WTC11 (cell line): ENCODE data around the gene NSF. TPM values are rescaled to one million over a fixed set of nuclear protein-coding genes. Genes with fewer than 3 reads are reported as not detected.

Experiments
- ATAC-seq: fragments of 200-7000 bp; cut with Tn5 transposase; 2 replicates; pipeline ENCODE4 v1.10.0; 2021; ENCODE audit warnings: mild to moderate bottlenecking, moderate library complexity
- CTCF ChIA-PET: fragments of 300-600 bp; sonication (Branson Sonifier 250); formaldehyde crosslinking; loops from one replicate; lab custom pipeline; 2021; ENCODE audit warnings: antibody characterized with exemption; lab: Charles Lee
- POLR2A ChIA-PET: fragments of 350-600 bp; sonication (Branson Sonifier 250); formaldehyde crosslinking; loops from one replicate; lab custom pipeline; 2021; ENCODE audit warnings: antibody characterized with exemption; lab: Charles Lee
- DNase-seq: peaks from one replicate; pipeline ENCODE4 v3.0.0; 2021; ENCODE audit warnings: low spot score
- H3K27ac Mint-ChIP-seq: 2 replicates; pipeline ENCODE4 v1.8.0; 2021; ENCODE audit warnings: mixed read lengths
- H3K27me3 Mint-ChIP-seq: 2 replicates; pipeline ENCODE4 v1.8.0; 2021; ENCODE audit warnings: low read depth, mild to moderate bottlenecking, moderate library complexity, mixed read lengths
- H3K36me3 Mint-ChIP-seq: 2 replicates; pipeline ENCODE4 v1.8.0; 2021; ENCODE audit warnings: mixed read lengths
- H3K4me1 Mint-ChIP-seq: 2 replicates; pipeline ENCODE4 v1.8.0; 2022; ENCODE audit warnings: mixed read lengths
- H3K4me3 Mint-ChIP-seq: 2 replicates; pipeline ENCODE4 v1.8.0; 2021; ENCODE audit warnings: mild to moderate bottlenecking, moderate library complexity, mixed read lengths
- H3K9me3 Mint-ChIP-seq: 2 replicates; pipeline ENCODE4 v1.8.0; 2021; ENCODE audit warnings: mixed read lengths
- CREM ChIP-seq: sonication (generic); formaldehyde crosslinking; IDR thresholded peaks from 2 replicates; pipeline ENCODE4 v1.8.1; 2022; ENCODE audit warnings: mild to moderate bottlenecking, missing genetic modification reagents, moderate library complexity
- ETV6 ChIP-seq: sonication (generic); formaldehyde crosslinking; IDR thresholded peaks from 2 replicates; pipeline ENCODE4 v1.8.1; 2022; ENCODE audit warnings: mild to moderate bottlenecking, missing genetic modification reagents
- JUN ChIP-seq: sonication (generic); formaldehyde crosslinking; IDR thresholded peaks from 2 replicates; pipeline ENCODE4 v1.8.0; 2023; ENCODE audit warnings: mild to moderate bottlenecking, missing genetic modification reagents
- MYBL2 ChIP-seq: sonication (generic); formaldehyde crosslinking; IDR thresholded peaks from 2 replicates; pipeline ENCODE4 v1.8.1; 2023; ENCODE audit warnings: mild to moderate bottlenecking, moderate library complexity, missing genetic modification reagents
- NR2C2 ChIP-seq: sonication (generic); formaldehyde crosslinking; IDR thresholded peaks from 2 replicates; pipeline ENCODE4 v1.8.0; 2022; ENCODE audit warnings: mild to moderate bottlenecking, missing genetic modification reagents
- SP1 ChIP-seq: sonication (generic); formaldehyde crosslinking; conservative IDR thresholded peaks from 2 replicates; pipeline ENCODE4 v1.8.1; 2022; ENCODE audit warnings: missing genetic modification reagents
- TEAD1 ChIP-seq: sonication (generic); formaldehyde crosslinking; IDR thresholded peaks from 2 replicates; pipeline ENCODE4 v1.8.0; 2022; ENCODE audit warnings: mild to moderate bottlenecking, missing genetic modification reagents
- ZNF138 ChIP-seq: sonication (generic); formaldehyde crosslinking; conservative IDR thresholded peaks from 2 replicates; pipeline ENCODE4 v1.8.1; 2022; ENCODE audit warnings: mild to moderate bottlenecking, moderate library complexity, missing genetic modification reagents
- ZNF232 ChIP-seq: sonication (generic); formaldehyde crosslinking; IDR thresholded peaks from 2 replicates; pipeline ENCODE4 v1.8.0; 2022; ENCODE audit warnings: mild to moderate bottlenecking, missing genetic modification reagents
- total RNA-seq: library from RNA; stranded (reverse); gene quantifications from 3 replicates; pipeline ENCODE4 v1.2.3, GENCODE V29; 2021
- TF ChIP-seq, protein P1 (sequence below): sonication (generic); formaldehyde crosslinking; IDR thresholded peaks from 2 replicates; pipeline ENCODE4 v1.8.0; 2022; ENCODE audit warnings: mild to moderate bottlenecking, missing genetic modification reagents
- TF ChIP-seq, protein P2 (sequence below): fragments of 250-450 bp; sonication (Bioruptor Pico); IDR thresholded peaks from 2 replicates; pipeline ENCODE4 v1.9.0; 2021; ENCODE audit warnings: mild to moderate bottlenecking
- TF ChIP-seq, protein P3 (sequence below): fragments of 250-450 bp; sonication (Bioruptor Pico); IDR thresholded peaks from 2 replicates; pipeline ENCODE4 v1.9.0; 2021; ENCODE audit warnings: moderate library complexity, mild to moderate bottlenecking, inconsistent platforms, borderline replicate concordance
- TF ChIP-seq, protein P4 (sequence below): sonication (generic); formaldehyde crosslinking; IDR thresholded peaks from 2 replicates; pipeline ENCODE4 v1.8.0; 2023; ENCODE audit warnings: missing genetic modification reagents, mild to moderate bottlenecking, borderline replicate concordance

The NSF gene
- total RNA-seq, 1 experiment from 2014 or later: 23.0 TPM

DNA sequence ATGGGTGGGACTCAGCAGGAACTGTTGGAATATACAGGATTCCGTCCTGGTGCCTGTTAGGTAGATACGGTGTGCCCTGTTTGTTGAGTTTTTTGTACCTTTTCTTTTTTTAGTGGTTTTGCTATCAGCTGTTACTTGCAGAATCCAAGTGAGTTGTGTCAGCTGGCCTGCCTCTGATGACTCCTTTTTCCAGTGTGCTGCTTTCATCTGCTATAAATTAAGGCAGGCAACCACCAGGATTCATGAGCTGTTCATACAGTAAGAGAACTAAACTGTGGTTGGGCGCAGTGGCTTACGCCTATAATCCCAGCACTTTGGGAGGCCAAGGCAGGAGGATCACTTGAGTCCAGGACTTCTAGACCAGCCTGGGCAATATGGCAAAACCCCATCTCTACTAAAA lies 148.1 kb downstream of the NSF start:
- Mint-ChIP-seq H3K27me3 (no peaks in the 10 kb centered on the region), H3K9me3 (no peaks in the 10 kb centered on the region), H3K27ac (no peak overlapping the region), H3K36me3 (no peaks in the 10 kb centered on the region), H3K4me1 (peaks cover 17% of the 10 kb centered on the region), H3K4me3 (no peak overlapping the region)
- ChIA-PET CTCF (no interaction called here), POLR2A (no interaction called here)
- ATAC-seq (no peak), DNase-seq (no peak)
- TF ChIP-seq, protein P1, sequence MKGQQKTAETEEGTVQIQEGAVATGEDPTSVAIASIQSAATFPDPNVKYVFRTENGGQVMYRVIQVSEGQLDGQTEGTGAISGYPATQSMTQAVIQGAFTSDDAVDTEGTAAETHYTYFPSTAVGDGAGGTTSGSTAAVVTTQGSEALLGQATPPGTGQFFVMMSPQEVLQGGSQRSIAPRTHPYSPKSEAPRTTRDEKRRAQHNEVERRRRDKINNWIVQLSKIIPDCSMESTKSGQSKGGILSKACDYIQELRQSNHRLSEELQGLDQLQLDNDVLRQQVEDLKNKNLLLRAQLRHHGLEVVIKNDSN: no peak
- no peak for TF ChIP-seq TEAD1 (CRISPR knock-in tag)
- no peak for TF ChIP-seq ETV6 (CRISPR knock-in tag)
- TF ChIP-seq, protein P2, sequence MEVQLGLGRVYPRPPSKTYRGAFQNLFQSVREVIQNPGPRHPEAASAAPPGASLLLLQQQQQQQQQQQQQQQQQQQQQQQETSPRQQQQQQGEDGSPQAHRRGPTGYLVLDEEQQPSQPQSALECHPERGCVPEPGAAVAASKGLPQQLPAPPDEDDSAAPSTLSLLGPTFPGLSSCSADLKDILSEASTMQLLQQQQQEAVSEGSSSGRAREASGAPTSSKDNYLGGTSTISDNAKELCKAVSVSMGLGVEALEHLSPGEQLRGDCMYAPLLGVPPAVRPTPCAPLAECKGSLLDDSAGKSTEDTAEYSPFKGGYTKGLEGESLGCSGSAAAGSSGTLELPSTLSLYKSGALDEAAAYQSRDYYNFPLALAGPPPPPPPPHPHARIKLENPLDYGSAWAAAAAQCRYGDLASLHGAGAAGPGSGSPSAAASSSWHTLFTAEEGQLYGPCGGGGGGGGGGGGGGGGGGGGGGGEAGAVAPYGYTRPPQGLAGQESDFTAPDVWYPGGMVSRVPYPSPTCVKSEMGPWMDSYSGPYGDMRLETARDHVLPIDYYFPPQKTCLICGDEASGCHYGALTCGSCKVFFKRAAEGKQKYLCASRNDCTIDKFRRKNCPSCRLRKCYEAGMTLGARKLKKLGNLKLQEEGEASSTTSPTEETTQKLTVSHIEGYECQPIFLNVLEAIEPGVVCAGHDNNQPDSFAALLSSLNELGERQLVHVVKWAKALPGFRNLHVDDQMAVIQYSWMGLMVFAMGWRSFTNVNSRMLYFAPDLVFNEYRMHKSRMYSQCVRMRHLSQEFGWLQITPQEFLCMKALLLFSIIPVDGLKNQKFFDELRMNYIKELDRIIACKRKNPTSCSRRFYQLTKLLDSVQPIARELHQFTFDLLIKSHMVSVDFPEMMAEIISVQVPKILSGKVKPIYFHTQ (CRISPR knock-in tag): no peak
- TF ChIP-seq, protein P3, sequence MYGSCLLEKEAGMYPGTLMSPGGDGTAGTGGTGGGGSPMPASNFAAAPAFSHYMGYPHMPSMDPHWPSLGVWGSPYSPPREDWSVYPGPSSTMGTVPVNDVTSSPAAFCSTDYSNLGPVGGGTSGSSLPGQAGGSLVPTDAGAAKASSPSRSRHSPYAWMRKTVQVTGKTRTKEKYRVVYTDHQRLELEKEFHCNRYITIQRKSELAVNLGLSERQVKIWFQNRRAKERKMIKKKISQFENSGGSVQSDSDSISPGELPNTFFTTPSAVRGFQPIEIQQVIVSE (CRISPR knock-in tag): no peak
- no peak for TF ChIP-seq JUN (CRISPR knock-in tag)
- TF ChIP-seq SP1 (CRISPR knock-in tag): no peak
- TF ChIP-seq CREM (CRISPR knock-in tag): no peak
- no peak for TF ChIP-seq ZNF138 (CRISPR knock-in tag)
- TF ChIP-seq, protein P4, sequence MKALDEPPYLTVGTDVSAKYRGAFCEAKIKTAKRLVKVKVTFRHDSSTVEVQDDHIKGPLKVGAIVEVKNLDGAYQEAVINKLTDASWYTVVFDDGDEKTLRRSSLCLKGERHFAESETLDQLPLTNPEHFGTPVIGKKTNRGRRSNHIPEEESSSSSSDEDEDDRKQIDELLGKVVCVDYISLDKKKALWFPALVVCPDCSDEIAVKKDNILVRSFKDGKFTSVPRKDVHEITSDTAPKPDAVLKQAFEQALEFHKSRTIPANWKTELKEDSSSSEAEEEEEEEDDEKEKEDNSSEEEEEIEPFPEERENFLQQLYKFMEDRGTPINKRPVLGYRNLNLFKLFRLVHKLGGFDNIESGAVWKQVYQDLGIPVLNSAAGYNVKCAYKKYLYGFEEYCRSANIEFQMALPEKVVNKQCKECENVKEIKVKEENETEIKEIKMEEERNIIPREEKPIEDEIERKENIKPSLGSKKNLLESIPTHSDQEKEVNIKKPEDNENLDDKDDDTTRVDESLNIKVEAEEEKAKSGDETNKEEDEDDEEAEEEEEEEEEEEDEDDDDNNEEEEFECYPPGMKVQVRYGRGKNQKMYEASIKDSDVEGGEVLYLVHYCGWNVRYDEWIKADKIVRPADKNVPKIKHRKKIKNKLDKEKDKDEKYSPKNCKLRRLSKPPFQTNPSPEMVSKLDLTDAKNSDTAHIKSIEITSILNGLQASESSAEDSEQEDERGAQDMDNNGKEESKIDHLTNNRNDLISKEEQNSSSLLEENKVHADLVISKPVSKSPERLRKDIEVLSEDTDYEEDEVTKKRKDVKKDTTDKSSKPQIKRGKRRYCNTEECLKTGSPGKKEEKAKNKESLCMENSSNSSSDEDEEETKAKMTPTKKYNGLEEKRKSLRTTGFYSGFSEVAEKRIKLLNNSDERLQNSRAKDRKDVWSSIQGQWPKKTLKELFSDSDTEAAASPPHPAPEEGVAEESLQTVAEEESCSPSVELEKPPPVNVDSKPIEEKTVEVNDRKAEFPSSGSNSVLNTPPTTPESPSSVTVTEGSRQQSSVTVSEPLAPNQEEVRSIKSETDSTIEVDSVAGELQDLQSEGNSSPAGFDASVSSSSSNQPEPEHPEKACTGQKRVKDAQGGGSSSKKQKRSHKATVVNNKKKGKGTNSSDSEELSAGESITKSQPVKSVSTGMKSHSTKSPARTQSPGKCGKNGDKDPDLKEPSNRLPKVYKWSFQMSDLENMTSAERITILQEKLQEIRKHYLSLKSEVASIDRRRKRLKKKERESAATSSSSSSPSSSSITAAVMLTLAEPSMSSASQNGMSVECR (CRISPR knock-in tag): no peak

DNA sequence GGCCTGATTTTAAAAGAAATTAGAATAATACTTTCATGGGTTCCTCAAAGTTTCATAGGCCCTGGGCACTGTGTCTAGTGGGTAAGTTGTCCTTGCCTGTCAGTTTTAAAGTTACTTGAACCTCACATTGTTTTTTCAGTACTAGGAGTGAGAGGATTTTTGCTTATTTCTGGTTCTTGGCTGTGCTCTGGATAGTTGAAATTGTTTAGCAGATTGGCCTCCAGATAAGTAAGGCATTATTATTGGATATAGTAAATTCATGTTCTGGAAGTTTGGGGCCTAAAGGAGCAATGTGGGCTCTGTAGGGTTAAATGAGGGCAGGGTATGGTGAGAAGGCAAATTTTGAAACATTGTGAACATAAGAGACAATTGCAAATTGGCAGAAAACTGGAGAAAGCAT lies 149.5 kb downstream of the NSF start:
- ATAC-seq: no peak
- Mint-ChIP-seq H3K4me3 (no peak overlapping the region), H3K9me3 (no peaks in the 10 kb centered on the region), H3K4me1 (peaks cover 17% of the 10 kb centered on the region; the same call in 1 of the 2 replicates), H3K27me3 (no peaks in the 10 kb centered on the region), H3K36me3 (no peaks in the 10 kb centered on the region)
- no peak for DNase-seq
- ChIA-PET CTCF (no interaction called here), POLR2A (no interaction called here)
- no peak for TF ChIP-seq MYBL2
- TF ChIP-seq NR2C2 (CRISPR knock-in tag): no peak
- TF ChIP-seq CREM (CRISPR knock-in tag): no peak
- no peak for TF ChIP-seq ZNF232
- TF ChIP-seq, protein P3 (CRISPR knock-in tag): no peak
- TF ChIP-seq, all 79 proteins: peak for 0
- no peak overlapping the region for H3K27ac Mint-ChIP-seq
